ENCODE measurements around the gene WASHC4.

WASHC4 gene

GRCh38 chr12:105170139-105170538 lies 62.6 kb downstream of the WASHC4 start:
- Histone ChIP-seq H3K4me2 (ENCODE audit: low read depth, low read length, poor library complexity, severe bottlenecking) (no peak overlapping the region), H3K4me1 (ENCODE audit: insufficient read depth, low read length, poor library complexity, severe bottlenecking) (peaks cover 17% of the 10 kb centered on the region), H3K27me3 (ENCODE audit: insufficient read depth, low read length, poor library complexity, severe bottlenecking) (no peaks in the 10 kb centered on the region), H3K9ac (ENCODE audit: low read depth, low read length, poor library complexity, severe bottlenecking) (no peak overlapping the region), H3K9me3 (ENCODE audit: insufficient read depth, low read depth, low read length) (no peaks in the 10 kb centered on the region), H3K4me3 (ENCODE audit: low read length, poor library complexity, severe bottlenecking) (no peak overlapping the region), H3K79me2 (ENCODE audit: insufficient read depth, low read length) (no peaks in the 10 kb centered on the region), H3F3A (ENCODE audit: low read depth) (no peaks in the 10 kb centered on the region), H3K9me2 (replicated peaks; ENCODE audit: low read depth, low read length) (no peaks in the 10 kb centered on the region), H3K36me3 (ENCODE audit: insufficient read depth, low read length) (peaks cover 21% of the 10 kb centered on the region), H4K20me1 (ENCODE audit: insufficient read depth, low read length, poor library complexity, severe bottlenecking) (no peaks in the 10 kb centered on the region), H2AFZ (ENCODE audit: low read length) (no peak overlapping the region)
- TF ChIP-seq, protein P1, sequence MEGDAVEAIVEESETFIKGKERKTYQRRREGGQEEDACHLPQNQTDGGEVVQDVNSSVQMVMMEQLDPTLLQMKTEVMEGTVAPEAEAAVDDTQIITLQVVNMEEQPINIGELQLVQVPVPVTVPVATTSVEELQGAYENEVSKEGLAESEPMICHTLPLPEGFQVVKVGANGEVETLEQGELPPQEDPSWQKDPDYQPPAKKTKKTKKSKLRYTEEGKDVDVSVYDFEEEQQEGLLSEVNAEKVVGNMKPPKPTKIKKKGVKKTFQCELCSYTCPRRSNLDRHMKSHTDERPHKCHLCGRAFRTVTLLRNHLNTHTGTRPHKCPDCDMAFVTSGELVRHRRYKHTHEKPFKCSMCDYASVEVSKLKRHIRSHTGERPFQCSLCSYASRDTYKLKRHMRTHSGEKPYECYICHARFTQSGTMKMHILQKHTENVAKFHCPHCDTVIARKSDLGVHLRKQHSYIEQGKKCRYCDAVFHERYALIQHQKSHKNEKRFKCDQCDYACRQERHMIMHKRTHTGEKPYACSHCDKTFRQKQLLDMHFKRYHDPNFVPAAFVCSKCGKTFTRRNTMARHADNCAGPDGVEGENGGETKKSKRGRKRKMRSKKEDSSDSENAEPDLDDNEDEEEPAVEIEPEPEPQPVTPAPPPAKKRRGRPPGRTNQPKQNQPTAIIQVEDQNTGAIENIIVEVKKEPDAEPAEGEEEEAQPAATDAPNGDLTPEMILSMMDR (conservative IDR thresholded peaks at IDR 0.05; ENCODE audit: low read length) = no peak
- no peak for TF ChIP-seq EZH2phosphoT487 (IDR thresholded peaks at IDR 0.05; ENCODE audit: borderline replicate concordance)

DNA sequence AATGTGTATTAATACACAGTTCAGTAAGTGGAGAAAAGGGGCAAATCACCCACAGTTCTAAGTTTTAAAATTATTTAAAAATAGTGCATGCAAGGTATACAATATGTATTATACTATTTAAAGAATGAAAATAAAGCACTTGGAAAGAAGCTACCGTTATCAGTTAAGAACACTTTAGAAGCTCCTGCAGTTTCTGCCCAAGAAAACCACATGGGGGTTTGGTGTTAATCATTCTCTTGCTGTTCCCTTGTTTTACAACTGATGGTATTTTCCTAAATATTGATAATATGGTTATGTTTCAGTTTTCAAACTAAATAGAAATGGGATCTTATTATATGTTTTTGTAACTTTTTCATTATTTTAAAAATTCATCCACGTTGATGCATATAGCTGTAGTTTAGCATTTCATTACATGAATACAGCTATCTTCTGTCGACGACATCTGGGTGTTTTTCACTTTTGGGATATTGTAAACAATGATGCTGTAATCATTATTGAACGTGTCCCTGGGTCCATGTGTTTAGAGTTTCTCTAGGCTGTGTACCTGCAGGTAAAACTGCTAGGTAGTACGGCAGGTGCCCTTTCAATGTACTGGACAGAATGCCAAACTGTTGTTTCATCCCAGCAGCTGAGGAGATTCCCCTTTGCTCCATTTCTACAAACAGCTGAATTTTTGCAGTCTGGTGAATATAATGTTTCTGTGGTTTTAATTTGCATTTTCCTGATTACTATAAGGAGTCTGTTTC lies 64.3 kb downstream of the WASHC4 start:
- H3K27me3 ChIP-seq (ENCODE audit: insufficient read depth, low read length, poor library complexity, severe bottlenecking) = no peaks in the 10 kb centered on the region
- H3F3A ChIP-seq (ENCODE audit: low read depth) = peaks cover 3% of the 10 kb centered on the region; the same call in 1 of the 2 replicates
- H3K79me2 ChIP-seq (ENCODE audit: insufficient read depth, low read length) = no peaks in the 10 kb centered on the region
- no peak overlapping the region for H3K4me3 ChIP-seq (ENCODE audit: low read length, poor library complexity, severe bottlenecking)
- no peak overlapping the region for H3K9ac ChIP-seq (ENCODE audit: low read depth, low read length, poor library complexity, severe bottlenecking)
- H4K20me1 ChIP-seq (ENCODE audit: insufficient read depth, low read length, poor library complexity, severe bottlenecking) = no peaks in the 10 kb centered on the region
- H3K9me2 ChIP-seq (replicated peaks; ENCODE audit: low read depth, low read length) = no peaks in the 10 kb centered on the region
- no peak overlapping the region for H3K4me2 ChIP-seq (ENCODE audit: low read depth, low read length, poor library complexity, severe bottlenecking)
- peaks cover 28% of the 10 kb centered on the region for H3K4me1 ChIP-seq (ENCODE audit: insufficient read depth, low read length, poor library complexity, severe bottlenecking)
- peaks cover 12% of the 10 kb centered on the region; the same call in 1 of the 2 replicates for H3K36me3 ChIP-seq (ENCODE audit: insufficient read depth, low read length)
- H3K9me3 ChIP-seq (ENCODE audit: insufficient read depth, low read depth, low read length) = no peaks in the 10 kb centered on the region
- H2AFZ ChIP-seq (ENCODE audit: low read length) = no peak overlapping the region
- TF ChIP-seq EZH2phosphoT487 (IDR thresholded peaks at IDR 0.05; ENCODE audit: borderline replicate concordance) = no peak
- TF ChIP-seq, protein P1 (conservative IDR thresholded peaks at IDR 0.05; ENCODE audit: low read length) = no peak

- peaks cover 3% of the 10 kb centered on the region; the same call in 1 of the 2 replicates for H3F3A ChIP-seq (ENCODE audit: low read depth)
These were observed 68.0 kb downstream of the WASHC4 start for GRCh38 chr12:105175397-105175990.

More at GRCh38 chr12:105175397-105175990, 68.0 kb downstream of the WASHC4 start:
- no peak overlapping the region for H3K9ac ChIP-seq (ENCODE audit: low read depth, low read length, poor library complexity, severe bottlenecking)
- no peaks in the 10 kb centered on the region for H4K20me1 ChIP-seq (ENCODE audit: insufficient read depth, low read length, poor library complexity, severe bottlenecking)
- no peaks in the 10 kb centered on the region for H3K9me3 ChIP-seq (ENCODE audit: insufficient read depth, low read depth, low read length)
- no peak for TF ChIP-seq EZH2phosphoT487 (IDR thresholded peaks at IDR 0.05; ENCODE audit: borderline replicate concordance)
- TF ChIP-seq, protein P1 (conservative IDR thresholded peaks at IDR 0.05; ENCODE audit: low read length) = no peak
- H3K4me1 ChIP-seq (ENCODE audit: insufficient read depth, low read length, poor library complexity, severe bottlenecking) = peaks cover 28% of the 10 kb centered on the region
- H3K79me2 ChIP-seq (ENCODE audit: insufficient read depth, low read length) = no peaks in the 10 kb centered on the region
- H2AFZ ChIP-seq (ENCODE audit: low read length) = no peak overlapping the region
- no peak overlapping the region for H3K4me3 ChIP-seq (ENCODE audit: low read length, poor library complexity, severe bottlenecking)
- H3K4me2 ChIP-seq (ENCODE audit: low read depth, low read length, poor library complexity, severe bottlenecking) = peak overlapping the region; percentile 1
- no peaks in the 10 kb centered on the region for H3K36me3 ChIP-seq (ENCODE audit: insufficient read depth, low read length)
- H3K27me3 ChIP-seq (ENCODE audit: insufficient read depth, low read length, poor library complexity, severe bottlenecking) = no peaks in the 10 kb centered on the region
- H3K9me2 ChIP-seq (replicated peaks; ENCODE audit: low read depth, low read length) = no peaks in the 10 kb centered on the region
